ENCODE data around the gene GGA2.

DNA sequence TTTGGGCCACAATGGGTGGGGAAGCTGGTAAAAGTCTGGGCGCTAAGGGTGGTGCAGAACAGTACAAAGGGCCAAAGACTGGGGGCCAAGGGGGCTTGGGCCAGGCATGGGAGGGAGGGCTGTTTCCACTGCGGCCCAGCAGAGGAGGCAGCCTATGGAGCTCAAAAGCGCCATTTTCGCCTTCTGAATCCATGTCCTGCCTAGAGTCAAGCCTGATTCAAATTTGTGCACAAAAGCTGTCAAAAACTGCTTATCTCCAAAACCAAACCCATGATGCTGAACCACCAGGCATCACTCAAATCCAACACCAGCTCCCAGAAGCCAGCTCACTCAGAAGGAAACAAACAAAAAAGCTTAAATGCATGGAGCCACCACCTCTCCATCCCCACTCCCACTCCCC is 73.3 kb downstream of the GGA2 start:
- TF ChIP-seq, protein P1, sequence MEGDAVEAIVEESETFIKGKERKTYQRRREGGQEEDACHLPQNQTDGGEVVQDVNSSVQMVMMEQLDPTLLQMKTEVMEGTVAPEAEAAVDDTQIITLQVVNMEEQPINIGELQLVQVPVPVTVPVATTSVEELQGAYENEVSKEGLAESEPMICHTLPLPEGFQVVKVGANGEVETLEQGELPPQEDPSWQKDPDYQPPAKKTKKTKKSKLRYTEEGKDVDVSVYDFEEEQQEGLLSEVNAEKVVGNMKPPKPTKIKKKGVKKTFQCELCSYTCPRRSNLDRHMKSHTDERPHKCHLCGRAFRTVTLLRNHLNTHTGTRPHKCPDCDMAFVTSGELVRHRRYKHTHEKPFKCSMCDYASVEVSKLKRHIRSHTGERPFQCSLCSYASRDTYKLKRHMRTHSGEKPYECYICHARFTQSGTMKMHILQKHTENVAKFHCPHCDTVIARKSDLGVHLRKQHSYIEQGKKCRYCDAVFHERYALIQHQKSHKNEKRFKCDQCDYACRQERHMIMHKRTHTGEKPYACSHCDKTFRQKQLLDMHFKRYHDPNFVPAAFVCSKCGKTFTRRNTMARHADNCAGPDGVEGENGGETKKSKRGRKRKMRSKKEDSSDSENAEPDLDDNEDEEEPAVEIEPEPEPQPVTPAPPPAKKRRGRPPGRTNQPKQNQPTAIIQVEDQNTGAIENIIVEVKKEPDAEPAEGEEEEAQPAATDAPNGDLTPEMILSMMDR (IDR thresholded peaks at IDR 0.05), result no peak
- no peak for TF ChIP-seq EP300 (IDR thresholded peaks at IDR 0.05)
- no peak for TF ChIP-seq POLR2AphosphoS5 (IDR thresholded peaks at IDR 0.05)

All from sigmoid colon (tissue), 4 donors.